ENCODE results near the gene PROX1.

PROX1 gene

GRCh38 chr1:214029796-214030195 is 42.0 kb downstream of the PROX1 start:
- H3K4me3 ChIP-seq (replicated peaks; ENCODE audit: insufficient read depth, low read length) = no peak overlapping the region

GRCh38 chr1:214031267-214031650 is 43.5 kb downstream of the PROX1 start:
- H3K4me3 ChIP-seq (replicated peaks; ENCODE audit: insufficient read depth, low read length) = no peak overlapping the region
- TF ChIP-seq SPI1 (IDR thresholded peaks at IDR 0.05; ENCODE audit: borderline replicate concordance, low read depth) = no peak
- TF ChIP-seq POLR2AphosphoS5 (IDR thresholded peaks at IDR 0.05; ENCODE audit: low read depth) = no peak
- TF ChIP-seq, protein P1, sequence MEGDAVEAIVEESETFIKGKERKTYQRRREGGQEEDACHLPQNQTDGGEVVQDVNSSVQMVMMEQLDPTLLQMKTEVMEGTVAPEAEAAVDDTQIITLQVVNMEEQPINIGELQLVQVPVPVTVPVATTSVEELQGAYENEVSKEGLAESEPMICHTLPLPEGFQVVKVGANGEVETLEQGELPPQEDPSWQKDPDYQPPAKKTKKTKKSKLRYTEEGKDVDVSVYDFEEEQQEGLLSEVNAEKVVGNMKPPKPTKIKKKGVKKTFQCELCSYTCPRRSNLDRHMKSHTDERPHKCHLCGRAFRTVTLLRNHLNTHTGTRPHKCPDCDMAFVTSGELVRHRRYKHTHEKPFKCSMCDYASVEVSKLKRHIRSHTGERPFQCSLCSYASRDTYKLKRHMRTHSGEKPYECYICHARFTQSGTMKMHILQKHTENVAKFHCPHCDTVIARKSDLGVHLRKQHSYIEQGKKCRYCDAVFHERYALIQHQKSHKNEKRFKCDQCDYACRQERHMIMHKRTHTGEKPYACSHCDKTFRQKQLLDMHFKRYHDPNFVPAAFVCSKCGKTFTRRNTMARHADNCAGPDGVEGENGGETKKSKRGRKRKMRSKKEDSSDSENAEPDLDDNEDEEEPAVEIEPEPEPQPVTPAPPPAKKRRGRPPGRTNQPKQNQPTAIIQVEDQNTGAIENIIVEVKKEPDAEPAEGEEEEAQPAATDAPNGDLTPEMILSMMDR (IDR thresholded peaks at IDR 0.05; ENCODE audit: insufficient read depth, low read length) = no peak
- no peak for TF ChIP-seq GABPA (IDR thresholded peaks at IDR 0.05; ENCODE audit: low read depth)
- no peak for TF ChIP-seq REST (IDR thresholded peaks at IDR 0.05; ENCODE audit: insufficient replicate concordance, low read depth)
- peaks cover 2% of the 10 kb centered on the region for H3K27me3 ChIP-seq (ENCODE audit: insufficient read depth, poor library complexity, severe bottlenecking)
- H3K27ac ChIP-seq (replicated peaks) = no peak overlapping the region
- no peak for DNase-seq (ENCODE audit: low read depth in 1 of 2, low spot score in 1 of 2)

More at GRCh38 chr1:214029796-214030195, 42.0 kb downstream of the PROX1 start:
- Histone ChIP-seq H3K27me3 (ENCODE audit: insufficient read depth, poor library complexity, severe bottlenecking) (peaks cover 2% of the 10 kb centered on the region), H3K27ac (replicated peaks) (no peak overlapping the region)
- no peak for TF ChIP-seq POLR2AphosphoS5 (IDR thresholded peaks at IDR 0.05; ENCODE audit: low read depth)
- TF ChIP-seq REST (IDR thresholded peaks at IDR 0.05; ENCODE audit: insufficient replicate concordance, low read depth) = no peak
- no peak for TF ChIP-seq SPI1 (IDR thresholded peaks at IDR 0.05; ENCODE audit: borderline replicate concordance, low read depth)
- TF ChIP-seq, protein P1 (IDR thresholded peaks at IDR 0.05; ENCODE audit: insufficient read depth, low read length) = no peak
- TF ChIP-seq GABPA (IDR thresholded peaks at IDR 0.05; ENCODE audit: low read depth) = no peak
- no peak for DNase-seq (ENCODE audit: low read depth in 1 of 2, low spot score in 1 of 2)

DNA sequence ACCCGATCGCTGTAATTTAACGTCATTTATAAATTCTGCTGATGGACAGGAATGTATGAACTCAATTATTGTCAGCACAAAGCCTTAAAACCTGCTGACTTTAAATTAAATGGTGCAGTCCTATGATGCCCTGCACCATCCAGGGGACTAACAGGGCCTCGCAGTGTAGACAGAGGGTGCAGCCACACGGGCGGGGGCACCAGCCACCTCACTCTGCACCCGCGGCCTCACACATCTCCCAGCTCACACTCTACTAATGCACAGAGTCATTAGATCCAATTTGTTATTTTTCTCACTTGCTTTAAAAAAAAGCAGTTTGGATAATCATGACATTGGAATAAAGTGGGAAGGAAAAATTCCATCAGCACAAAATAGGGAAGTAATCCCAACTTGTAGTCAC is 49.7 kb downstream of the PROX1 start:
- H3K4me3 ChIP-seq (replicated peaks; ENCODE audit: insufficient read depth, low read length) = no peak overlapping the region
- no peak overlapping the region for H3K27ac ChIP-seq (replicated peaks)
- no peaks in the 10 kb centered on the region for H3K27me3 ChIP-seq (ENCODE audit: insufficient read depth, poor library complexity, severe bottlenecking)
- no peak for DNase-seq (ENCODE audit: low read depth in 1 of 2, low spot score in 1 of 2)
- no peak for TF ChIP-seq SPI1 (IDR thresholded peaks at IDR 0.05; ENCODE audit: borderline replicate concordance, low read depth)
- no peak for TF ChIP-seq REST (IDR thresholded peaks at IDR 0.05; ENCODE audit: insufficient replicate concordance, low read depth)
- TF ChIP-seq POLR2AphosphoS5 (IDR thresholded peaks at IDR 0.05; ENCODE audit: low read depth) = no peak
- TF ChIP-seq GABPA (IDR thresholded peaks at IDR 0.05; ENCODE audit: low read depth) = no peak
- TF ChIP-seq, protein P1 (IDR thresholded peaks at IDR 0.05; ENCODE audit: insufficient read depth, low read length) = no peak
